Tibial nerve (tissue), 4 donors: ENCODE measurements around the gene FABP2. TPM values are rescaled to one million over a fixed set of nuclear protein-coding genes. Genes with fewer than 3 reads are reported as not detected.

ENCODE experiments used
- DNase-seq, 2 donors: peaks; one replicate each; pipeline ENCODE4 v3.0.0-alpha.2; 2019; ENCODE audit warnings: low spot score in 2 of 2
- H3K27ac ChIP-seq, 4 donors: fragments of 200-600 bp; sonication (generic) in 3 of 4; one replicate each; pipeline ENCODE4 v1.5.1; 2017 to 2019; ENCODE audit warnings: mild to moderate bottlenecking in 1 of 4
- H3K27me3 ChIP-seq, 2 donors: fragments of 200-600 bp; sonication (generic) in 1 of 2; one replicate each; pipeline versions ENCODE4 v1.5.1 to v1.6.0; 2017 to 2019
- H3K36me3 ChIP-seq, 3 donors: fragments of 200-600 bp; sonication (generic); one replicate each; pipeline ENCODE4 v1.5.1; 2018 to 2019
- H3K4me1 ChIP-seq, 4 donors: fragments of 200-600 bp; sonication (generic) in 3 of 4; one replicate each; pipeline ENCODE4 v1.5.1; 2017 to 2019
- H3K4me3 ChIP-seq, 4 donors: fragments of 200-600 bp; sonication (generic) in 3 of 4; one replicate each; pipeline ENCODE4 v1.5.1; 2017 to 2019; ENCODE audit warnings: mild to moderate bottlenecking in 1 of 4, moderate library complexity in 1 of 4
- H3K9me3 ChIP-seq, 4 donors: fragments of 200-600 bp; sonication (generic) in 3 of 4; one replicate each; pipeline ENCODE4 v1.5.1; 2017 to 2019
- EP300 ChIP-seq, 2 donors: sonication (generic); formaldehyde crosslinking; IDR thresholded peaks; one replicate each; pipeline ENCODE4 v1.6.1; 2017; ENCODE audit warnings: antibody characterized with exemption in 2 of 2, mild to moderate bottlenecking in 1 of 2
- POLR2A ChIP-seq, 2 donors: fragments of 450-650 bp; IDR thresholded peaks; one replicate each; pipeline ENCODE4 v1.6.1; 2017; ENCODE audit warnings: antibody characterized with exemption in 2 of 2, mild to moderate bottlenecking in 2 of 2, moderate library complexity in 2 of 2
- WGBS, 2 donors: methylation state at CpG; one replicate each; pipeline ENCODE4 v1.1.5; 2018; 5-methylcytosine and 5-hydroxymethylcytosine counted together
- small RNA-seq: library from RNA; depleted of rRNA; stranded (forward); fragments of <200 nt; gene quantifications from one replicate; pipeline ENCODE3, GENCODE V24; 2016
- total RNA-seq, 4 donors: library from RNA; depleted of rRNA; stranded (reverse); fragments of >200 nt; gene quantifications; one replicate each; pipeline ENCODE4 v1.1.0, GENCODE V29; 2016
- TF ChIP-seq, protein P1 (sequence below), 5 experiments: fragments of 200-600 bp in 3 of 5; fragments of 450-650 bp in 2 of 5; sonication (generic) in 3 of 5; IDR thresholded peaks; one replicate each; pipeline ENCODE4 v1.5.1; 2016 to 2019; ENCODE audit warnings: antibody characterized with exemption in 5 of 5, mild to moderate bottlenecking in 3 of 5, moderate library complexity in 2 of 5

FABP2 gene
- total RNA-seq, 4 donors from 2014 or later: not detected

DNA sequence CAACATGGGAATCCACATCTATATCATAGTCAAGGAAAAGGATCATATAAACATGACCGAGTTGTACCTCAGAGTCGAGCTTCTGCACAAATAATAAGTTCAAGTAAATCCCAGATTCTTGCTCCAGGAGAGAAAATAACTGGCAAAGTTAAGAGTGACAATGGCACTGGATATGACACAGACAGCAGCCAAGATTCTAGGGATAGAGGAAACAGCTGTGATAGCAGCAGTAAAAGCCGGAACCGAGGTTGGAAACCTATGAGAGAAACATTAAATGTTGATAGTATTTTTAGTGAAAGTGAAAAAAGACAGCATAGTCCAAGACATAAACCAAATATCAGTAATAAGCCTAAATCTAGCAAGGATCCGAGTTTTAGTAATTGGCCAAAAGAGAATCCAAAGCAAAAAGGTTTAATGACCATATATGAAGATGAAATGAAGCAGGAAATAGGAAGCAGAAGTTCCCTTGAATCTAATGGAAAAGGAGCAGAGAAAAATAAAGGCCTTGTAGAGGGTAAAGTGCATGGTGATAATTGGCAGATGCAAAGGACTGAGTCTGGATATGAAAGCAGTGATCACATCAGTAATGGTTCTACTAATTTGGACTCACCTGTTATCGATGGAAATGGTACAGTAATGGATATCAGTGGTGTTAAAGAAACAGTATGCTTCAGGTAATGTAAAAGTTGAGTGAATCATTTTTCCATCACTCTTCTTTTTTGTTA is 50.4 kb downstream of the FABP2 start:
- TF ChIP-seq, protein P1, sequence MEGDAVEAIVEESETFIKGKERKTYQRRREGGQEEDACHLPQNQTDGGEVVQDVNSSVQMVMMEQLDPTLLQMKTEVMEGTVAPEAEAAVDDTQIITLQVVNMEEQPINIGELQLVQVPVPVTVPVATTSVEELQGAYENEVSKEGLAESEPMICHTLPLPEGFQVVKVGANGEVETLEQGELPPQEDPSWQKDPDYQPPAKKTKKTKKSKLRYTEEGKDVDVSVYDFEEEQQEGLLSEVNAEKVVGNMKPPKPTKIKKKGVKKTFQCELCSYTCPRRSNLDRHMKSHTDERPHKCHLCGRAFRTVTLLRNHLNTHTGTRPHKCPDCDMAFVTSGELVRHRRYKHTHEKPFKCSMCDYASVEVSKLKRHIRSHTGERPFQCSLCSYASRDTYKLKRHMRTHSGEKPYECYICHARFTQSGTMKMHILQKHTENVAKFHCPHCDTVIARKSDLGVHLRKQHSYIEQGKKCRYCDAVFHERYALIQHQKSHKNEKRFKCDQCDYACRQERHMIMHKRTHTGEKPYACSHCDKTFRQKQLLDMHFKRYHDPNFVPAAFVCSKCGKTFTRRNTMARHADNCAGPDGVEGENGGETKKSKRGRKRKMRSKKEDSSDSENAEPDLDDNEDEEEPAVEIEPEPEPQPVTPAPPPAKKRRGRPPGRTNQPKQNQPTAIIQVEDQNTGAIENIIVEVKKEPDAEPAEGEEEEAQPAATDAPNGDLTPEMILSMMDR (IDR thresholded peaks at IDR 0.05): no peak
- no peak for TF ChIP-seq POLR2A (IDR thresholded peaks at IDR 0.05)
- TF ChIP-seq EP300 (IDR thresholded peaks at IDR 0.05): no peak
- 83 to 84% methylated on average over 6 of the region's 6 CpGs for WGBS, 2 donors
- no peak overlapping the region for H3K27ac ChIP-seq

DNA sequence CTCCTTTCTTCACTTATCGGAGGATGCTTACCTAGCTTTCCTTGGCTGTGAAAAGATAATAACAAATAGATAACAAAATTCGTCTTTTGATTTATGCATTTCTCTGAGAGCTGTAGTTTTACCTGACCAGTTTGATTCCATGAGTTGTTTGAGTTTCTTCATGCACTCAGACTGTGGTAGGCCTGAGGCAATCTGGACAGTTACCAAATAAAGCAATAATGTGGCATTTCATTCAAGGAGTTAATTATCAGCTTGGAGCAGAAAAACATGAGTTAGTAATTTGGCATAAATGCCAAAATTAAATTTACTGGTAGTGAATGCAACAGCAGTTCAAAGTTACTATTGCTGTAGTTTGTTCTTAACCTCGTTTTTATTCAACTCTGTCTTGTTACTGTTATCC is 53.5 kb downstream of the FABP2 start:
- Histone ChIP-seq H3K27ac (no peak overlapping the region), H3K4me3 (no peak overlapping the region)

More for the DNA sequence above, 50.4 kb downstream of the FABP2 start:
- H3K9me3 ChIP-seq: no peaks in the 10 kb centered on the region
- peaks cover 0 to 74% (median 0%) of the 10 kb centered on the region in 3 donors for H3K36me3 ChIP-seq
- H3K27me3 ChIP-seq: no peaks in the 10 kb centered on the region
- no peak overlapping the region for H3K4me3 ChIP-seq
- no peaks in the 10 kb centered on the region for H3K4me1 ChIP-seq
- no peak for DNase-seq

More for the DNA sequence above, 53.5 kb downstream of the FABP2 start:
- TF ChIP-seq, protein P1 (IDR thresholded peaks at IDR 0.05): no peak
- TF ChIP-seq EP300 (IDR thresholded peaks at IDR 0.05) (no peak), POLR2A (IDR thresholded peaks at IDR 0.05) (no peak)
- Histone ChIP-seq H3K36me3 (peaks cover 0 to 95% (median 3%) of the 10 kb centered on the region in 3 donors), H3K27me3 (no peaks in the 10 kb centered on the region), H3K9me3 (no peaks in the 10 kb centered on the region), H3K4me1 (no peaks in the 10 kb centered on the region)
- DNase-seq: no peak
- 70 to 76% methylated on average over 3 of the region's 3 CpGs for WGBS, 2 donors

Small RNAs within 50 kb of the gene (small RNA-seq; reads per million reads assigned to genes)
- not detected for gene RNU4-33P

Other genes starting within 250 kb of the FABP2 start
- under 1 TPM in 3 of 4 donors, not detected in 1; 0.21 to 0.30 (median 0.22) TPM for gene MYOZ2, start 186.3 kb downstream of the FABP2 start, total RNA-seq
- gene USP53, start 109.4 kb downstream of the FABP2 start, total RNA-seq: 100 to 1,000 TPM; 549 to 892 (median 654) TPM